HuH-7.5 (cell line): Measurements from ENCODE around the gene TMEFF2.

ENCODE experiments used
- DNase-seq: peaks from one replicate; pipeline ENCODE4 v3.0.0; 2011; ENCODE audit warnings: low spot score

Gene TMEFF2

GRCh38 chr2:192010073-192010472 lies 184.7 kb downstream of the TMEFF2 start:
- no peak for DNase-seq

GRCh38 chr2:192007581-192008228 lies 187.0 kb downstream of the TMEFF2 start:
- no peak for DNase-seq

- no peak for DNase-seq
These were observed 189.5 kb downstream of the TMEFF2 start for GRCh38 chr2:192005211-192005610.

- no peak for DNase-seq
These were observed 190.4 kb downstream of the TMEFF2 start for GRCh38 chr2:192004188-192004963.

GRCh38 chr2:192002418-192002817 lies 192.3 kb downstream of the TMEFF2 start:
- no peak for DNase-seq

GRCh38 chr2:192000196-192000980 lies 194.3 kb downstream of the TMEFF2 start:
- no peak for DNase-seq

GRCh38 chr2:191999101-191999841 lies 195.5 kb downstream of the TMEFF2 start:
- no peak for DNase-seq

- DNase-seq: no peak
These were observed 199.4 kb downstream of the TMEFF2 start for GRCh38 chr2:191995285-191995684.

- no peak for DNase-seq
These were observed 200.0 kb downstream of the TMEFF2 start for GRCh38 chr2:191994749-191995148.

- DNase-seq: no peak
These were observed 203.3 kb downstream of the TMEFF2 start for GRCh38 chr2:191991442-191991841.

- DNase-seq: no peak
These were observed 209.0 kb downstream of the TMEFF2 start for GRCh38 chr2:191985740-191986139.

GRCh38 chr2:191983591-191983990 lies 211.1 kb downstream of the TMEFF2 start:
- DNase-seq: no peak

- DNase-seq: no peak
These were observed 211.5 kb downstream of the TMEFF2 start for GRCh38 chr2:191983186-191983585.

- no peak for DNase-seq
These were observed 213.0 kb downstream of the TMEFF2 start for GRCh38 chr2:191981706-191982105.

GRCh38 chr2:191980483-191980882 lies 214.2 kb downstream of the TMEFF2 start:
- no peak for DNase-seq

- no peak for DNase-seq
These were observed 215.5 kb downstream of the TMEFF2 start for GRCh38 chr2:191979221-191979730.

- DNase-seq: no peak
These were observed 217.0 kb downstream of the TMEFF2 start for GRCh38 chr2:191977754-191978153.

- DNase-seq: no peak
These were observed 218.3 kb downstream of the TMEFF2 start for GRCh38 chr2:191976436-191976835.

GRCh38 chr2:191974676-191975075 lies 220.1 kb downstream of the TMEFF2 start:
- no peak for DNase-seq

GRCh38 chr2:191970867-191971266 lies 223.9 kb downstream of the TMEFF2 start:
- no peak for DNase-seq

- no peak for DNase-seq
These were observed 226.6 kb downstream of the TMEFF2 start for GRCh38 chr2:191968120-191968519.

- no peak for DNase-seq
These were observed 229.0 kb downstream of the TMEFF2 start for GRCh38 chr2:191965733-191966132.
